HPDE6-E6E7 (cell line): ENCODE measurements around the gene TMA16.
A peak's percentile ranks its signal among the peaks of the same experiment; 100 is the strongest.
"Not testable (repeated sequence)": the region's sequence is repeated elsewhere in the genome, so short reads cannot be mapped to it uniquely, and the experiment has no call there.

Source experiments
- DNase-seq: peaks from one replicate; pipeline ENCODE4 v3.0.0; 2011; ENCODE audit warnings: missing footprints; ENCODE audit errors: extremely low spot score

The TMA16 gene

GRCh38 chr4:163494360-163495241, at the start of gene TMA16:
Gene TMA16, plus strand, starts transcription at chr4:163494690. Its CDS starts 112 bp downstream, at chr4:163494802.
- peak; percentile 64 for DNase-seq

GRCh38 chr4:163447023-163447422, 47.5 kb upstream of the TMA16 start:
- not testable (repeated sequence) for DNase-seq

- DNase-seq, result no peak
These were observed 47.0 kb upstream of the TMA16 start for GRCh38 chr4:163447481-163447880.

GRCh38 chr4:163448540-163449203, 45.8 kb upstream of the TMA16 start:
- DNase-seq, result peak; percentile 64

DNA sequence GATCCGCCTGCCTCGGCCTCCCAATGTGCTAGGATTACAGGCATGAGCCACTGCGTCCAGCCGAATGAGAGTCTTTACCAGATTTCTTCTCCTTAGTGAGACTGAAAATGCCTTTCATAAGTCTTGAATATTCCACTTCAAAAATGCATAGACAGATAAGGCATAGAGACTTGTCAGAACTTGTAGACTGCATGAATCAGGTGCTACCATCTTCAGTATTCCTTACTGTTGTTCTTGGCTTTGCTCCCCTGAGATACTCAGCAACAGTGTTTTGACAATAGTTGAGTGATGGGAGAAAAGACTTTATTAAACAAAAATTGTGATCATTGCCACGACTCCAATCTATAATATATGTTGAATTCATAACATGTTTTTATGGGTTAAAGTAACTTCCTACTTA, 31.9 kb upstream of the TMA16 start:
- peak; percentile 66 for DNase-seq

DNA sequence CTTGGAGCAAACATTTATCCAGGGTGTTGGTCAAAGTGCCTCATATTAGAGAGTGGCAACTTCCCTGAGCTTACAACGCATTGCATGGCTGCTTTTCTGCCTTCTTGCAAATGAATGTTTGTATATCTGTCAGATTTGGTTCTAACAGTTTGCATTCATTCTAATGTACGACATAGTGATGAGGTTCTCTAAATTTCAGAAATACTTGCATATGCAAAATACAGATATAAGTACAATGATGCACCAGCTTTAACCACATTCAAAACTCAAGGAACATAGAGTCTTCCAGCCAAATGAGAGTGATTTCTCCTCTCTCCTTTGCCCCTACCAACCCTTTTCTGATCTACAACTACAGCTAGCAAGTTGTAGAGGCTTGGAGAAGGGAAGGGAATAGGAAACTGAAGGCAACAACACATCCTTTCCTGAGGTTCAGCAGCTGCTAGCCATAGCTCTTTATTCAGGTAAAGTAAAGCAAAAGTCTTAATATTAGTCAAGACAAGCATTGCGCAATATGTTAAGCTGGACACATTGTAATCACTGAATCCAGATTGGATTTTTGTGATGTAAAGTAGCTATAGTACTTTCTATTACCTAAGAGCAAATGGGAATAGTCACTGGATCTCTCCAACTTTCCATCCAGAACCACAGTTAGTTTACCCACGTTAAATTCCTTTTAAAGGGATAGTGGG, 27.3 kb upstream of the TMA16 start:
- no peak for DNase-seq

- DNase-seq, result no peak
These were observed 24.1 kb upstream of the TMA16 start for GRCh38 chr4:163470391-163470790.

DNA sequence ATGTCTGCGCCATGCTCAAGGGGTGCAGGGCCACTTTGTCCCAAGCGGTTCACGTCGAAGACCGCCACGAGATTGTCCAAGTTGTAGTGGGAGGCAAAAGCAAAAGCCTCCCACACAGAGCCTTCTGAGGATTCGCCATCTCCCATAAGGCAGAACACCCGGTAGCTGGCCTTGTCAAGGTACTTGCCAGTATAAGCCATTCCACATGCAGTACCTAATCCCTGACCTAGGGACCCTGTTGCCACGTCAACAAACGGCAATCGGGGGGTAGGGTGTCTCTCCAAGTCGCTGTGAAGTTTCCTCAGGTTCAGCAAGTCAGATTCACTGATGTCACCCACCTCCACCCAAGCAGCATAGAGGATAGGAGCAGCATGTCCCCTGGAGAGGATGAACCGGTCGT, 21.4 kb upstream of the TMA16 start:
- no peak for DNase-seq

GRCh38 chr4:163473576-163473975, 20.9 kb upstream of the TMA16 start, which contains the start of gene TKTL2:
Gene TKTL2, minus strand, starts transcription at chr4:163473754. Its CDS starts 20 bp downstream, at chr4:163473734.
- DNase-seq, result no peak

GRCh38 chr4:163474027-163474426, 20.5 kb upstream of the TMA16 start:
- DNase-seq, result no peak

- DNase-seq, result no peak
These were observed 17.6 kb upstream of the TMA16 start for GRCh38 chr4:163476761-163477438.

GRCh38 chr4:163482190-163482589, 12.3 kb upstream of the TMA16 start:
- DNase-seq, result no peak

GRCh38 chr4:163484906-163485305, 9.6 kb upstream of the TMA16 start:
- DNase-seq, result no peak

- no peak for DNase-seq
These were observed 8.9 kb upstream of the TMA16 start for GRCh38 chr4:163485589-163485988.

GRCh38 chr4:163486321-163486720, 8.2 kb upstream of the TMA16 start:
- DNase-seq, result no peak

DNA sequence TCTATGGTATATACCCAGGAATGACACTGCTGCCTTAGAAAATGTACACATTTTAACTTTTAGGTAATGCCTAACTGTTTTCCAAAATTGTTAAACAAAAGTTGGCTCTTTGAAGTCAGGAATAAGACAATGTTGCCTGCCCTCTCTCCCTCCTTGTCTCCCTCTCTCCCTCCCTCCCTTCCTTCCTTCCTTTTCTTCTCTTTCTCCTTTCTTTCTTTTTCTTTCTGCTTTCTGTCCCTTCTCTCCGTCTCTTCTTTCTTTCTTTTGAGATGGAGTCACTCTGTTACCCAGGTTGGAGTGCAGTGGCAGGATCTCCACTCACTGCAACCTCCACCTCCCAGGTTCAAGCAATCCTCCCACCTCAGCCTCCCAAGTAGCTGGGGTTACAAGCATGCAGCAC, 4.6 kb upstream of the TMA16 start:
- DNase-seq, result no peak

GRCh38 chr4:163492951-163493504, 1.5 kb upstream of the TMA16 start:
- DNase-seq, result no peak

DNA sequence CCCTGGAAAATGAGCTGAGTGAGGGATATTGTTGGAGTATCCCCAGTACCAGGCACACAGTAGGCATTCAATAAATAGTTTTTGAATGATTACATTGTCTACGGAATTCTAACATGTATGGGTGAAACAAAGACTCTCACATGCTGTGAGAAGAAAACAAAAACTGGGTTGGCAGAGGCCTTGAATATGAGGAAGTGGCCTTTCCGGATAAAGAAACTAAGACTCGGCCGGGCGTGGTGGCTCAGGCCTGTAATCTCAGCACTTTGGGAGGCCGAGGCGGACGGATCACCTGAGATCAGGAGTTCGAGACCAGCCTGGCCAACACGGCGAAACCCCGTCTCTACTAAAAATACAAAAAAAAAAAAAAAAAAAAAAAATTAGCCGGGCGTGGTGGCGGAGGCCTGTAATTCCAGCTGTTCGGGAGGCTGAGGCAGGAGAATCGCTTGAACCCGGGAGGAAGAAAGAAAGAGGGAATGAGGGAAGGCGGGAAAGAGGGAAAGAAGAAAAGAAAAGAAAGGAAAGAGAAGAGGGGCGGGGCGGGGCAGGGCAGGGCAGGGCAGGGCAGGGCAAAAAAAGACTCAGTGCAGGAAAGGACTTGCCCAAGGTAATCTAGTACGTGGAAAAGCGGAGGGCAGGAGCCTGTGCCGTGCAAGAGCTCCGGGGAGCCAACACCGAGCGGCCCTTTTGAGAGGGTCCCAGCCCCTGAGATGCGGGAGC, 689 bp upstream of the TMA16 start:
- no peak for DNase-seq

DNA sequence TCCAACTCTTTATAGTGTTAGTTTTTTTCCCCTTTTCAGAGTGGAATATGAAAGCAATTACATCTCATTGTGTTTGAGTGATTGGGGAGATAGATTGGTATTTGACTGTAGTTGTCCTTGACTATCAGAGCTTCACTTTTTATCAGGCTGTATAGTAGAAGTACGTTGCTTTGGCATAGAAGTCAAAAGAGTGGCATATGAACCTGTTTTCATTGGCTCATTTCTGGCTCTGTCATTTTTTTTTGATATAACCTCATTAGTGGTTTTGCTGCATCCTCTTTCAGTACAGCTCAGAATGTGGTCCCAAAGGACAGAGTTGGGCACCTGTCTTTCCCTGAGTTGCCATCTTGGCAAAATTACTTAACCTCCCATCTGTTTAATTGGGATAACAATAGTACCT, 1.4 kb downstream of the TMA16 start:
- DNase-seq, result no peak

GRCh38 chr4:163500586-163500985, 6.1 kb downstream of the TMA16 start:
- no peak for DNase-seq

- DNase-seq, result no peak
These were observed 10.9 kb downstream of the TMA16 start for GRCh38 chr4:163505374-163505773.
